ENCODE data around the gene CREBZF. TPM values are rescaled to one million over a fixed set of nuclear protein-coding genes. Genes with fewer than 3 reads are reported as not detected.
A peak's percentile ranks its signal among the peaks of the same experiment; 100 is the strongest.

Gene CREBZF, protein sequence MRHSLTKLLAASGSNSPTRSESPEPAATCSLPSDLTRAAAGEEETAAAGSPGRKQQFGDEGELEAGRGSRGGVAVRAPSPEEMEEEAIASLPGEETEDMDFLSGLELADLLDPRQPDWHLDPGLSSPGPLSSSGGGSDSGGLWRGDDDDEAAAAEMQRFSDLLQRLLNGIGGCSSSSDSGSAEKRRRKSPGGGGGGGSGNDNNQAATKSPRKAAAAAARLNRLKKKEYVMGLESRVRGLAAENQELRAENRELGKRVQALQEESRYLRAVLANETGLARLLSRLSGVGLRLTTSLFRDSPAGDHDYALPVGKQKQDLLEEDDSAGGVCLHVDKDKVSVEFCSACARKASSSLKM
- 10 to 100 TPM; 26.1 to 87.1 (median 32.8) TPM for total RNA-seq

DNA sequence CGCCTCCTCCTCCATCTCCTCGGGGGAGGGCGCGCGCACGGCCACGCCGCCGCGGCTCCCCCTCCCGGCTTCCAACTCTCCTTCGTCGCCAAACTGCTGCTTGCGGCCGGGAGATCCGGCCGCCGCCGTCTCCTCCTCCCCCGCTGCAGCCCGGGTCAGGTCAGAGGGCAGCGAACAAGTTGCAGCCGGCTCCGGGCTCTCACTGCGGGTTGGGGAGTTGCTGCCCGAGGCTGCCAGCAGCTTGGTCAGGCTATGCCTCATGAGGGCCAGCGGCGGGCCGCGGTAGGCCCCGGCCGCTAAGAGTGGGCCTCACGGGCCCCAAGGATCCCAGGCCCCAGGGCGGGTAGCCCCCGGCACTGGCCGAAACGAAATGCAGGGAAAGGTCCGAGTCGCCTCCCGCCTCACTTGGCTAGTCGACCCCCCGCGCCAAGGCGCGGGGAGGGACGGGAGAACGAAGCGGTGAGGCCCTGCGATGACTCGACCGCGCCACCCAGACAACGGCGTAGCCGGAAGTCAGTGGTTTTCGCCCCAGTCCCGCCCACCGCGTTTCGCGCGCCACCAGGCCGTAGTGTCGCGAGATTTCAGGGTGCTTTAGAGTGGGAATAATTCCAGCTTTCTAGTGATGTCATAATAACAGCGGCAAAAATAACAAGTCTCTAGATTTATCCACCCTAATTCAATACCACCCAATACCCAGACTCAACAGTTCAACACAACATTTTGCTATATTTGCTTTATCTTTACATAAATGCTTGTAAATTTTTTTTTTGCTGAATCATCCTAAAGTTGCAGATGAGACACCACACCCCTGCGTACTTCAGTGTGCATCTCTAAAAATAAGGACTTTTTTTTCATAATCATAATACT lies at the start of gene CREBZF:
Gene CREBZF (minus strand): TSS at position 515 of the 867 bp plus-strand sequence. CDS start 254 bp downstream, at position 261.
- H3K27ac ChIP-seq = peak within 1 kb of the TSS; percentile 96
- no peaks in the 10 kb centered on the region for H3K27me3 ChIP-seq
- DNase-seq (ENCODE audit: low spot score in 2 of 2) = peak; percentile 95 to 97
- H3K4me1 ChIP-seq = peaks cover 41% of the 10 kb centered on the region
- H3K36me3 ChIP-seq = no peaks in the 10 kb centered on the region
- TF ChIP-seq POLR2AphosphoS5 (IDR thresholded peaks at IDR 0.05) (peak; percentile 68 to 97 (median 89)), POLR2A (IDR thresholded peaks at IDR 0.05) (peak; percentile 84 to 97), EP300 (IDR thresholded peaks at IDR 0.05) (no peak)
- TF ChIP-seq, protein P1, sequence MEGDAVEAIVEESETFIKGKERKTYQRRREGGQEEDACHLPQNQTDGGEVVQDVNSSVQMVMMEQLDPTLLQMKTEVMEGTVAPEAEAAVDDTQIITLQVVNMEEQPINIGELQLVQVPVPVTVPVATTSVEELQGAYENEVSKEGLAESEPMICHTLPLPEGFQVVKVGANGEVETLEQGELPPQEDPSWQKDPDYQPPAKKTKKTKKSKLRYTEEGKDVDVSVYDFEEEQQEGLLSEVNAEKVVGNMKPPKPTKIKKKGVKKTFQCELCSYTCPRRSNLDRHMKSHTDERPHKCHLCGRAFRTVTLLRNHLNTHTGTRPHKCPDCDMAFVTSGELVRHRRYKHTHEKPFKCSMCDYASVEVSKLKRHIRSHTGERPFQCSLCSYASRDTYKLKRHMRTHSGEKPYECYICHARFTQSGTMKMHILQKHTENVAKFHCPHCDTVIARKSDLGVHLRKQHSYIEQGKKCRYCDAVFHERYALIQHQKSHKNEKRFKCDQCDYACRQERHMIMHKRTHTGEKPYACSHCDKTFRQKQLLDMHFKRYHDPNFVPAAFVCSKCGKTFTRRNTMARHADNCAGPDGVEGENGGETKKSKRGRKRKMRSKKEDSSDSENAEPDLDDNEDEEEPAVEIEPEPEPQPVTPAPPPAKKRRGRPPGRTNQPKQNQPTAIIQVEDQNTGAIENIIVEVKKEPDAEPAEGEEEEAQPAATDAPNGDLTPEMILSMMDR (IDR thresholded peaks at IDR 0.05) = no peak
- peak within 1 kb of the TSS; percentile 77 for H3K4me3 ChIP-seq
- under 1% methylated on average over 26 of the region's 67 CpGs for WGBS
- no peaks in the 10 kb centered on the region for H3K9me3 ChIP-seq

DNA sequence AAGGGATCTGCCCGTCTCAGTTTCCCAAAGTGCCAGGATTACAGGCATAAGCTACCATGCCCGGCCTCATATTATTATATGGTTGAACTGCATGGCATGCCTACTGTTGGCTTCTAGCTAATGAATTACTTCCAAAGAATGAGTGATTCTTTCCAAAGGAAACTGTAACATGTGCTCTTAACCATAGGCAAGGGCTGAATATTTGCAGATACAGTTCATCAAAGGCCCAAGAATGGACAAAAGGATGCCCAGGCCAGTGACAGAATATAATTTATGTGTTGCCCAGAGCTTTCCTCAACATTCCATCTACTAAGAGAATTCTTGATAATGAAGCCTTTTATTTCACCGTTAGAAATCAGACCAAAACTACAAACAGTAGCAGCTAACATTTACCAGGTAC lies 48.0 kb upstream of the CREBZF start:
- Histone ChIP-seq H3K4me3 (no peak overlapping the region), H3K36me3 (no peaks in the 10 kb centered on the region), H3K27me3 (no peaks in the 10 kb centered on the region), H3K9me3 (no peaks in the 10 kb centered on the region), H3K27ac (no peak overlapping the region), H3K4me1 (no peaks in the 10 kb centered on the region)
- no peak for TF ChIP-seq POLR2AphosphoS5 (IDR thresholded peaks at IDR 0.05)
- TF ChIP-seq POLR2A (IDR thresholded peaks at IDR 0.05) = no peak
- TF ChIP-seq, protein P1 (IDR thresholded peaks at IDR 0.05) = no peak
- no peak for TF ChIP-seq EP300 (IDR thresholded peaks at IDR 0.05)
- DNase-seq (ENCODE audit: low spot score in 2 of 2) = no peak
- WGBS = 85% methylated on average over 3 of the region's 3 CpGs

DNA sequence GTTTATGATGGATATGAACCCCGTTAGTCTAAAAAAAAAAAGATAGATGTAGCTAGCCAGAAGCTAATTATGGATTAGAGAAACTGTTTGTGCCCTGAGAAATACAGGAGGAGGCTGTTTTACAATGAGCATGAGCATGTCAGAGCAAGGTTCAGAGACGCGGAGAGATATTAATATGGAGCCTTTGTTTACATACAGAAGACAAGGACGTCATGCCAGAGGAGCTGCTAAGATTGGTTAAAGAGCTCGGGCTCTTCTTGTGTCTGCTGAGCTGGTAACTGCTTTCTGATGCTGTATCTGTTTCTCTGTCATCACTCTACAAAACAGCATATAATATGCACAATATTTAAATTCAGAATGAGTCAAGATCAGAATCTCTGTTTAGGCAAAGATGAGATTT lies 46.0 kb upstream of the CREBZF start:
- TF ChIP-seq POLR2AphosphoS5 (IDR thresholded peaks at IDR 0.05) (no peak), POLR2A (IDR thresholded peaks at IDR 0.05) (no peak), EP300 (IDR thresholded peaks at IDR 0.05) (no peak)
- TF ChIP-seq, protein P1 (IDR thresholded peaks at IDR 0.05) = no peak

DNA sequence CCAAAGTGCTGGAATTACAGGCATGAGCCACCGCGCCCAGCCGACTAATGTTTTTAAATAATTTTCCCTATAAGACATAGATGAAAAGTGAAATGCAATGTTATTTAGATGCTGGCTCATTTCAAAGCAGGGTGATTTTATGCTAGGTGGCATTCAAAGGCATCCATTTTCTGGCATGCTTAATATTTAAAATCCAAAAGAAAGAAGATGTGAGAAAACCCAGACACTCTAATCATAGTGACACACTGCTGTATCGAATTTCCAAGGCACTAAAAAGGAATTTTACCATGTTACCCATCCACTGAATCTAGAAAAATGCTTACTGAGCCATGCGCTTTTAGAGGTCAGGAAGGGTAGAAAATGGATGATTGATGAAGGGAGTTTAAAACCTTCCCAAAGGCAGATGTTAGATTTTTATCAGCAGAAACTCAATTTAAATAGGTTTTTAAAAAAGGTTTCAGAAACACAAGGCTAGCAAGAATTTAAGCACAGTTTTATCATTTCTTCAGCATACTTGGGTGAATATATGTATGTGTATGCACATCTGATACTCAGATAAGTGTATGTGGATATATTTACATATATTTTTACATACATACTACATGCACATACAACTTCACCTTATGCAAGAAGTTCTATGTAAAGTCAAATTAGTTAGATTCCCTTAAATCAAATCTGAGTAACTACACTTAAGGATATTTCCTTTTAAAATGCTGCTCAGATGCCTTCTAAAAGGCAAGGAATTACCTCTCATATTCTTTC lies 45.2 kb upstream of the CREBZF start:
- Histone ChIP-seq H3K27ac (no peak overlapping the region), H3K36me3 (no peaks in the 10 kb centered on the region), H3K4me1 (no peaks in the 10 kb centered on the region), H3K4me3 (no peak overlapping the region), H3K27me3 (no peaks in the 10 kb centered on the region), H3K9me3 (no peaks in the 10 kb centered on the region)
- TF ChIP-seq POLR2AphosphoS5 (IDR thresholded peaks at IDR 0.05) = no peak
- TF ChIP-seq EP300 (IDR thresholded peaks at IDR 0.05) = no peak
- no peak for TF ChIP-seq POLR2A (IDR thresholded peaks at IDR 0.05)
- TF ChIP-seq, protein P1 (IDR thresholded peaks at IDR 0.05) = no peak
- DNase-seq (ENCODE audit: low spot score in 2 of 2) = no peak
- WGBS = 83% methylated on average over 5 of the region's 5 CpGs

More for the DNA sequence above, 46.0 kb upstream of the CREBZF start:
- Histone ChIP-seq H3K27me3 (no peaks in the 10 kb centered on the region), H3K4me3 (no peak overlapping the region), H3K4me1 (no peaks in the 10 kb centered on the region), H3K27ac (no peak overlapping the region), H3K9me3 (no peaks in the 10 kb centered on the region), H3K36me3 (no peaks in the 10 kb centered on the region)
- WGBS = 47% methylated on average over 5 of the region's 5 CpGs
- no peak for DNase-seq (ENCODE audit: low spot score in 2 of 2)

Data from suprapubic skin (tissue), 4 donors.